GM12873 (cell line): ENCODE data around the gene LGALS7.

Experiments used
- CTCF ChIP-seq: IDR thresholded peaks from 2 replicates; pipeline ENCODE4 v1.5.1; 2012; ENCODE audit warnings: low read depth, mild to moderate bottlenecking, moderate library complexity, low read length, control low read depth; ENCODE audit not compliant: insufficient read depth; ENCODE audit errors: missing control alignments

Gene LGALS7

GRCh38 chr19:38792250-38793111 lies 19.2 kb upstream of the LGALS7 start:
- peak; percentile 48 for TF ChIP-seq CTCF

- TF ChIP-seq CTCF = no peak
Measured at GRCh38 chr19:38788478-38789243, 15.3 kb upstream of the LGALS7 start, which contains the start of gene LGALS7B. TSS of gene LGALS7B (plus strand) at chr19:38789200. CDS start at chr19:38789227, 27 bp downstream.

- TF ChIP-seq CTCF = no peak
Measured at GRCh38 chr19:38786572-38787265, 13.4 kb upstream of the LGALS7 start.

- TF ChIP-seq CTCF = no peak
Measured at GRCh38 chr19:38785187-38785699, 11.9 kb upstream of the LGALS7 start.

GRCh38 chr19:38784224-38784623 lies 10.9 kb upstream of the LGALS7 start:
- no peak for TF ChIP-seq CTCF

- TF ChIP-seq CTCF = no peak
Measured at GRCh38 chr19:38781058-38781457, 7.7 kb upstream of the LGALS7 start.
